PC-3 (cell line): ENCODE data around the gene BCAS1. TPM values are rescaled to one million over a fixed set of nuclear protein-coding genes. Genes with fewer than 3 reads are reported as not detected.

ENCODE experiments used
- ATAC-seq: fragments of 200-7000 bp; cut with Tn5 transposase; 2 replicates; pipeline ENCODE4 v1.9.1; 2020; ENCODE audit warnings: mild to moderate bottlenecking, moderate library complexity
- BruUV-seq: library from RNA; stranded (reverse); fragments of 400-500 nt; replicated peaks from 2 replicates; lab custom pipeline; 2021; lab: Mats Ljungman, UMichigan
- CTCF ChIA-PET: fragments of 300-600 bp; sonication (Branson Sonifier 250); formaldehyde crosslinking; loops from one replicate; lab custom pipeline; 2022; ENCODE audit warnings: antibody characterized with exemption; lab: Charles Lee
- POLR2A ChIA-PET: fragments of 300-600 bp; sonication (Branson Sonifier 250); formaldehyde crosslinking; loops from one replicate; lab custom pipeline; 2022; ENCODE audit warnings: antibody characterized with exemption; ENCODE audit not compliant: unreplicated experiment; lab: Charles Lee
- DNase-seq: peaks from one replicate; pipeline ENCODE4 v3.0.0-alpha.2; 2015
- H2AFZ ChIP-seq: fragments of 300-600 bp; sonication (generic); 2 replicates; pipeline ENCODE4 v1.6.0; 2016; ENCODE audit warnings: antibody characterized with exemption, low read length
- H3F3A ChIP-seq: fragments of 300-600 bp; sonication (generic); one replicate; pipeline ENCODE4 v1.6.0; 2017; ENCODE audit warnings: antibody characterized with exemption, low read length, control low read depth, mild to moderate bottlenecking; ENCODE audit not compliant: unreplicated experiment
- H3K27ac ChIP-seq: fragments of 300-600 bp; sonication (generic); 2 replicates; pipeline ENCODE4 v1.5.1; 2016; ENCODE audit warnings: mild to moderate bottlenecking, low read length
- H3K27me3 ChIP-seq: fragments of 300-600 bp; sonication (generic); 2 replicates; pipeline ENCODE4 v1.6.1; 2016; ENCODE audit warnings: low read length, mixed read lengths
- H3K36me3 ChIP-seq: fragments of 300-600 bp; sonication (generic); 2 replicates; pipeline ENCODE4 v1.6.1; 2016; ENCODE audit warnings: low read depth, mixed run types, low read length, mixed read lengths
- H3K4me1 ChIP-seq: fragments of 300-600 bp; sonication (generic); 2 replicates; pipeline ENCODE4 v1.5.1; 2016; ENCODE audit warnings: low read length; ENCODE audit not compliant: insufficient read depth
- H3K4me2 ChIP-seq: fragments of 300-600 bp; sonication (generic); 2 replicates; pipeline ENCODE4 v1.6.0; 2016; ENCODE audit warnings: low read length
- H3K4me3 ChIP-seq: fragments of 300-600 bp; sonication (generic); 2 replicates; pipeline ENCODE4 v1.5.1; 2016; ENCODE audit warnings: mild to moderate bottlenecking, low read length, mixed read lengths
- H3K79me2 ChIP-seq: fragments of 300-600 bp; sonication (generic); 2 replicates; pipeline ENCODE4 v1.6.1; 2017; ENCODE audit warnings: low read length, mixed read lengths
- H3K9ac ChIP-seq: fragments of 300-600 bp; sonication (generic); 2 replicates; pipeline ENCODE4 v1.6.0; 2016; ENCODE audit warnings: mild to moderate bottlenecking, low read length
- H3K9me2 ChIP-seq: fragments of 300-600 bp; sonication (generic); replicated peaks from 2 replicates; pipeline ENCODE4 v1.6.1; 2016; ENCODE audit warnings: mixed run types, low read length, mixed read lengths
- H3K9me3 ChIP-seq: fragments of 300-600 bp; sonication (generic); 2 replicates; pipeline ENCODE4 v1.6.1; 2016; ENCODE audit warnings: low read length, mixed read lengths
- H4K20me1 ChIP-seq: fragments of 300-600 bp; sonication (generic); 2 replicates; pipeline ENCODE4 v1.6.1; 2016; ENCODE audit warnings: low read length, mixed read lengths
- CTCF ChIP-seq: fragments of 300-600 bp; sonication (generic); conservative IDR thresholded peaks from 2 replicates; pipeline ENCODE4 v1.5.1; 2017; ENCODE audit warnings: antibody characterized with exemption, low read depth, mild to moderate bottlenecking, low read length
- EZH2 ChIP-seq: fragments of 300-600 bp; sonication (generic); IDR thresholded peaks from one replicate; pipeline ENCODE4 v1.6.1; 2017; ENCODE audit warnings: antibody characterized with exemption, mild to moderate bottlenecking, low read length; ENCODE audit not compliant: unreplicated experiment
- EZH2phosphoT487 ChIP-seq: fragments of 300-600 bp; sonication (generic); IDR thresholded peaks from 2 replicates; pipeline ENCODE4 v1.6.1; 2018; ENCODE audit warnings: mild to moderate bottlenecking, antibody characterized with exemption, low read length, borderline replicate concordance
- intact Hi-C: fragments of 100-400 bp; cut with micrococcal nuclease; formaldehyde crosslinking; loops from 2 replicates; pipeline ENCODE4 v1.9.0; 2023
- total RNA-seq: library from RNA; depleted of rRNA; stranded (reverse); fragments of >200 nt; gene quantifications from 2 replicates; pipeline ENCODE4 v1.2.3, GENCODE V29; 2014

The BCAS1 gene
- total RNA-seq, 1 experiment from 2014 or later = 0.18 TPM

- Histone ChIP-seq H3K27ac (peak overlapping the region; percentile 30), H3F3A (no peaks in the 10 kb centered on the region), H3K4me3 (no peak overlapping the region), H2AFZ (peak overlapping the region; percentile 21), H3K4me1 (peaks cover 44% of the 10 kb centered on the region), H3K9me3 (no peaks in the 10 kb centered on the region), H4K20me1 (no peaks in the 10 kb centered on the region), H3K4me2 (peak overlapping the region; percentile 17; the same call in 1 of the 2 replicates), H3K79me2 (no peaks in the 10 kb centered on the region), H3K27me3 (no peaks in the 10 kb centered on the region), H3K9me2 (no peaks in the 10 kb centered on the region), H3K36me3 (no peaks in the 10 kb centered on the region), H3K9ac (no peak overlapping the region)
- CTCF ChIA-PET = interaction anchor here (0.7 kb wide), 1 partner anchor 10 kb away, joined by 5 read pairs; no protein-coding TSS in a partner anchor
- ATAC-seq = no peak
- TF ChIP-seq CTCF (no peak), EZH2phosphoT487 (no peak), EZH2 (no peak)
- POLR2A ChIA-PET = interaction anchor here (0.6 kb wide), 2 partner anchors 152 to 157 kb away, joined by 4 to 6 read pairs; no protein-coding TSS in a partner anchor
- intact Hi-C loops = no loop called here
- BruUV-seq = no TSS peak
- no peak for DNase-seq
Measured at GRCh38 chr20:53929974-53930650, 140.3 kb downstream of the BCAS1 start.

GRCh38 chr20:53929399-53929798 lies 141.0 kb downstream of the BCAS1 start:
- no peak overlapping the region for H3K4me2 ChIP-seq
- intact Hi-C loops = no loop called here
- ATAC-seq (no peak), DNase-seq (no peak)
- H3K9me2 ChIP-seq = no peaks in the 10 kb centered on the region
- CTCF ChIA-PET = no interaction called here
- POLR2A ChIA-PET = no interaction called here
- H4K20me1 ChIP-seq = no peaks in the 10 kb centered on the region
- H3K27me3 ChIP-seq = no peaks in the 10 kb centered on the region
- no peaks in the 10 kb centered on the region for H3K9me3 ChIP-seq
- H2AFZ ChIP-seq = no peak overlapping the region
- H3K27ac ChIP-seq = no peak overlapping the region
- BruUV-seq = no TSS peak
- no peaks in the 10 kb centered on the region for H3F3A ChIP-seq
- no peak overlapping the region for H3K9ac ChIP-seq
- H3K36me3 ChIP-seq = no peaks in the 10 kb centered on the region
- H3K79me2 ChIP-seq = no peaks in the 10 kb centered on the region
- peaks cover 44% of the 10 kb centered on the region for H3K4me1 ChIP-seq
- no peak overlapping the region for H3K4me3 ChIP-seq
- TF ChIP-seq CTCF (no peak), EZH2 (no peak), EZH2phosphoT487 (no peak)

GRCh38 chr20:53927990-53928389 lies 142.4 kb downstream of the BCAS1 start:
- Histone ChIP-seq H3K79me2 (no peaks in the 10 kb centered on the region), H3K9me2 (no peaks in the 10 kb centered on the region)
- CTCF ChIA-PET = no interaction called here

More at GRCh38 chr20:53927990-53928389, 142.4 kb downstream of the BCAS1 start:
- Histone ChIP-seq H3K4me1 (peaks cover 48% of the 10 kb centered on the region), H3K36me3 (no peaks in the 10 kb centered on the region), H3K27me3 (no peaks in the 10 kb centered on the region), H3K4me3 (no peak overlapping the region), H3K9me3 (no peaks in the 10 kb centered on the region), H3K9ac (no peak overlapping the region), H3K4me2 (peak overlapping the region; percentile 61; the same call in 1 of the 2 replicates), H2AFZ (no peak overlapping the region), H4K20me1 (no peaks in the 10 kb centered on the region), H3F3A (no peaks in the 10 kb centered on the region), H3K27ac (peak overlapping the region; percentile 88)
- POLR2A ChIA-PET = interaction anchor here (0.6 to 0.7 kb wide), 2 partner anchors 188 to 189 kb away, joined by 3 to 5 read pairs; no protein-coding TSS in a partner anchor
- intact Hi-C loops = no loop called here
- DNase-seq (no peak), ATAC-seq (no peak)
- BruUV-seq = no TSS peak
- TF ChIP-seq EZH2phosphoT487 (no peak), EZH2 (no peak), CTCF (no peak)
